ENCODE data around the gene TMEM134. TPM values are rescaled to one million over a fixed set of nuclear protein-coding genes. Genes with fewer than 3 reads are reported as not detected.

TMEM134 gene
- total and polyA plus RNA-seq, 3 donors from 2014 or later, result 97.5 to 149 (median 126) TPM

GRCh38 chr11:67506426-67507051, 37.5 kb upstream of the TMEM134 start:
- Histone ChIP-seq H3K4me3 (no peak overlapping the region), H3K36me3 (ENCODE audit: low read depth, missing control alignments) (no peaks in the 10 kb centered on the region), H3K4me1 (peaks cover 21% of the 10 kb centered on the region), H3K27me3 (no peaks in the 10 kb centered on the region), H3K9me3 (no peaks in the 10 kb centered on the region), H3K27ac (peak overlapping the region in 1 of 2 donors; percentile 39)
- intact Hi-C loops (cut with DNase I; ENCODE audit: low total_unique reads), result no loop called here
- TF ChIP-seq POLR2A (IDR thresholded peaks at IDR 0.05), result no peak
- no peak for TF ChIP-seq CTCF (IDR thresholded peaks at IDR 0.05)
- DNase-seq, result no peak
- 54 to 78% methylated on average over 5 to 16 of the region's 16 CpGs for WGBS, 2 donors

DNA sequence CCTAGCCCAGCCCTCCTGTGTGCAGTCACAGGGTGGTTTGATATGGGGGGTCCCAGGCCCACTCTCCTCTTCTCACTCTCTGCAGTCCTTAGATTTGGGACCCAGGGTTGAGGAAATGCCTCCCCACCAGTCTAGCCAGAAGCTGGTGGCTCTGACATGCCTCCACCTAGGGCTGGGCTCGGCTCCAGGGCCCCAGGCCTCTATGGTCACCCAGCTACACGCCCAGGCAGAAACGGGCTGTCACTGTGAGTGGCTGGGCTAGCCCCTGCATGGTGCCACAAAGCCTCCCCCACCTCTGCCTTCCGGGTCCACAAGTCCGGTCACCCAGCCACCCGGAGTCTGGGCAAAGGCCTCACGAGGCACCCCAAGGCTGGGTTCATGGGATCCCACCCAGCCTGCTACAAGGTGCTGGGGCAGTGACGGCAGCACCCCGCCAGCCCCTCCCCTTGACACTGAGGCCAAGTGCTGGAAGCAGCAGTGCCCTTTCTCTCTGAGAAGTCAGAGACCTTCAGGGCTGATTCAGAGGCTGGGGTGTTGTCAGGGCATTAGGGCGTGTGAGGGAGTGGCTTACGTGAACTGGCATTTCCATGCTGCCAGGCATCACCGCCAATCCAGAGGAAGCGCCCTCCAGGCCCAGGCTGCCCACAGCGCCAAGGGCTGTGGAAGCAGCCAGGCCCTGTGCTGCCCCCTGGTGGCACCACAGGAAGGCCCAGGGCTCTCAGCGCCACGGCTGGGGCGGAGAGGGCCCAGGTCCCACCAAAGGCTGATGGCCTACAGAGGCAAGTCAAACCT, 36.8 kb upstream of the TMEM134 start:
- H3K4me1 ChIP-seq, result peaks cover 21% of the 10 kb centered on the region
- H3K36me3 ChIP-seq (ENCODE audit: low read depth, missing control alignments), result no peaks in the 10 kb centered on the region
- peak overlapping the region; percentile 57 to 74 for H3K27ac ChIP-seq
- intact Hi-C loops (cut with DNase I; ENCODE audit: low total_unique reads), result no loop called here
- DNase-seq, result peak; percentile 90
- WGBS, 2 donors, result 27 to 32% methylated on average over 9 to 17 of the region's 17 CpGs
- peak overlapping the region in 1 of 2 donors; percentile 54 for H3K4me3 ChIP-seq
- no peaks in the 10 kb centered on the region for H3K27me3 ChIP-seq
- H3K9me3 ChIP-seq, result no peaks in the 10 kb centered on the region
- TF ChIP-seq CTCF (IDR thresholded peaks at IDR 0.05), result peak; percentile 91 to 93 (median 93)
- TF ChIP-seq POLR2A (IDR thresholded peaks at IDR 0.05), result no peak

DNA sequence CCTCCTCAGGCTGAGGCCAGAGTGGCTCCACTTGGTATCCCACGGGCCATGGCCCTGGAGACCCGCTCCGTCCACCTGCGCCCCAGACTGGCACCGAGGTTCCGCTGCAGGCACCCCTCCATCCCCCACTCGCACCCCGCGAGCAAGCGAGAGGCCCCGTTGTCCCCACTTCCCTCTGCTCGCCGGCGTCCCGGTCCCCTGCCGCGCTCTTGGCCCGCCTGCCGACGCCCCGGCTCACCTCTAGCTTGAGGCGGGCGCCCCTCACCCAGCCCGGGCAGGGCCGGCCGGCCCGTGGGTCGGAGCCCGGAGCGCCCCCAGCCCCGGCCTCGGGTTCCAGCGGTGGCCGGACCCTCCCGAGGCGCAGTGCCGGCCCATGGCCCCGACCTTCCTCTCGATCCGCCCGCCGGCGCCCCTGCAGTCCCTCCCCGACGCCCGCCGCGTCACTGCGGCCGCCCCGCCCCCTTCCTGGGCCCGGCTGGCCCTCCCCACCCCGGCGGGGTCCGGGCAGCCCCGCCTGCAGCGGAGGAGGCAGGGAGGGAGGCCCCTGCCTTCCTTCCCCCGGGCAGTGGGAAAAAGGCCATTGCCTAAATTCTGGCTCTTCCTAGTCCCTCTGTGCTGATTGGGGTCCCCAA, 36.0 kb upstream of the TMEM134 start, which contains the start of gene PITPNM1:
Gene PITPNM1 (minus strand): TSS at position 414 of the 632 bp plus-strand sequence. CDS start 1,183 bp downstream, outside the sequence.
- Histone ChIP-seq H3K9me3 (no peaks in the 10 kb centered on the region), H3K27ac (peak within 1 kb of the TSS; percentile 57 to 74), H3K27me3 (no peaks in the 10 kb centered on the region), H3K4me1 (peaks cover 21% of the 10 kb centered on the region), H3K36me3 (ENCODE audit: low read depth, missing control alignments) (no peaks in the 10 kb centered on the region), H3K4me3 (peak within 1 kb of the TSS; percentile 54)
- peak; percentile 45 for DNase-seq
- TF ChIP-seq CTCF (IDR thresholded peaks at IDR 0.05), result no peak
- TF ChIP-seq POLR2A (IDR thresholded peaks at IDR 0.05), result no peak
- WGBS, 2 donors, result 3 to 7% methylated on average over 10 to 58 of the region's 58 CpGs
- intact Hi-C loops (cut with DNase I; ENCODE audit: low total_unique reads), result no loop called here

DNA sequence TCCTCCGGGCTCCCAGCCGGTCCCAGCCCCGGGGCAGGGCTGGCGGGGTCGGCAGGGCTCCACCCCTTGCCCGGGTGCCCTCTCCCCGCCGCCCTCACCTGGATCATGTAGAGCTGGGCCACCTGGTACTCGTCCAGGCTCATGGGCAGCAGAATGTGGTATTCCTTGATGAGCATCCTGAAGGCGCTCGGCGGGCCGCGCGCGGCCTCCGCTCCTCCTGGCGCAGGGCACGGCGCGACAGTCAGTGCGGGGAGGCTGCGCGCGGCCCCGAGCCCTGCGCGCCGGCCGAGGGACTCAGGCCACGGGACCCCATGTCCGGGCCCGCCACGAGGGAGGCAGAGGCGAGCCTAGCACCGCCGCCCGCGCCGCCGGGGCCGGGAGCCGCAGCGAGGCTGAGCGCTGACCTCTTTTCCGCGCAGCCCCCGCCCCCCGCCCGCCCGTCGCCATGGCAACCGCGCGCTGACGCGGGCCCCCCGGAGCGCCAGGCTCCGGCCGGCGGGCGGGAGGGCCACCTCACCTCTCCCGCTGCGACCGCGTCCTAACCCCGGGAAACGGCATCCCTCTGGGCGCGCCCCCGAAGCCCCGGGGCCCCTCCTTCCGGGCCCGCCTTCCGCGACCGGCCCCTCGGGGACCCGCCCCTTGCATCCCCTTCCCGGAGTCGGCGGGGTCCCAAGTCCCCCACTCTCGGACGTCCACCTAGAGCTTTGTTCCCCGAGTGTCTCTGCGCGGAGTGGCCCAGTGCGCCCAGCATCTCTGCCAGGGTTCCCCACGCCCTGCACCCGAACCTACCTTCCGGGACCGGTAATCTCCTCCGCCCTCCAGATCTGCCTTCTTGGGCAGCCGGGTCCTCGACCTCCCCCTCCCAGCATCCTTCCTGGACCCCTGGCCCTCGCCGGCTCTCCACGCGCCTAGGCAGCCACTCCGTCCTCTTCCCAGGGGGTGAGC, 35.2 kb upstream of the TMEM134 start:
- Histone ChIP-seq H3K4me3 (peak overlapping the region; percentile 54), H3K36me3 (ENCODE audit: low read depth, missing control alignments) (no peaks in the 10 kb centered on the region), H3K4me1 (peaks cover 21% of the 10 kb centered on the region), H3K27ac (peak overlapping the region in 1 of 2 donors; percentile 74), H3K27me3 (no peaks in the 10 kb centered on the region), H3K9me3 (no peaks in the 10 kb centered on the region)
- intact Hi-C loops (cut with DNase I; ENCODE audit: low total_unique reads), result no loop called here
- TF ChIP-seq POLR2A (IDR thresholded peaks at IDR 0.05), result no peak
- TF ChIP-seq CTCF (IDR thresholded peaks at IDR 0.05), result no peak
- DNase-seq, result no peak
- WGBS, 2 donors, result 3 to 7% methylated on average over 17 to 45 of the region's 101 CpGs
